GM18505 (cell line): ENCODE measurements around the gene PALM.
"Not testable (repeated sequence)": the region's sequence is repeated elsewhere in the genome, so short reads cannot be mapped to it uniquely, and the experiment has no call there.

Experiments
- ATAC-seq: cut with Tn5 transposase; IDR thresholded peaks from one replicate; pipeline ENCODE4 v1.9.1; 2021; ENCODE audit not compliant: unreplicated experiment
- POLR2A ChIP-seq: IDR thresholded peaks from 4 replicates; pipeline ENCODE4 v1.6.1; 2011; ENCODE audit warnings: borderline replicate concordance; ENCODE audit not compliant: insufficient read depth, insufficient read length; ENCODE audit errors: extremely low read depth

Gene PALM

GRCh38 chr19:725461-726089 is 16.8 kb downstream of the PALM start:
- ATAC-seq, result no peak
- TF ChIP-seq POLR2A, result no peak

- no peak for TF ChIP-seq POLR2A
- ATAC-seq, result no peak
These were observed 18.5 kb downstream of the PALM start for GRCh38 chr19:726993-727956.

GRCh38 chr19:728011-728410 is 19.3 kb downstream of the PALM start:
- ATAC-seq, result no peak
- TF ChIP-seq POLR2A, result no peak

GRCh38 chr19:729564-729963 is 20.8 kb downstream of the PALM start:
- not testable (repeated sequence) for ATAC-seq

- no peak for TF ChIP-seq POLR2A
- ATAC-seq, result no peak
These were observed 21.4 kb downstream of the PALM start for GRCh38 chr19:729965-730668.

- no peak for TF ChIP-seq POLR2A
- no peak for ATAC-seq
These were observed 22.3 kb downstream of the PALM start for GRCh38 chr19:731000-731399.

GRCh38 chr19:732148-733069 is 23.7 kb downstream of the PALM start:
- TF ChIP-seq POLR2A, result no peak
- ATAC-seq, result no peak

- no peak for ATAC-seq
- TF ChIP-seq POLR2A, result no peak
These were observed 26.0 kb downstream of the PALM start for GRCh38 chr19:734716-735115.

- TF ChIP-seq POLR2A, result no peak
- no peak for ATAC-seq
These were observed 27.4 kb downstream of the PALM start for GRCh38 chr19:736125-736524.

- no peak for TF ChIP-seq POLR2A
- ATAC-seq, result no peak
These were observed 28.9 kb downstream of the PALM start for GRCh38 chr19:737591-738093.

- ATAC-seq, result no peak
- TF ChIP-seq POLR2A, result no peak
These were observed 29.9 kb downstream of the PALM start for GRCh38 chr19:738509-739128.
